SKM-1 (cell line): ENCODE results near the gene MT1A.

ENCODE experiments used
- DNase-seq: peaks from one replicate; lab custom pipeline; 2025; ENCODE audit not compliant: unreplicated experiment; lab: John Stamatoyannopoulos, UW

MT1A gene

GRCh38 chr16:56630134-56630533 is 8.3 kb upstream of the MT1A start:
- DNase-seq, result no peak

DNA sequence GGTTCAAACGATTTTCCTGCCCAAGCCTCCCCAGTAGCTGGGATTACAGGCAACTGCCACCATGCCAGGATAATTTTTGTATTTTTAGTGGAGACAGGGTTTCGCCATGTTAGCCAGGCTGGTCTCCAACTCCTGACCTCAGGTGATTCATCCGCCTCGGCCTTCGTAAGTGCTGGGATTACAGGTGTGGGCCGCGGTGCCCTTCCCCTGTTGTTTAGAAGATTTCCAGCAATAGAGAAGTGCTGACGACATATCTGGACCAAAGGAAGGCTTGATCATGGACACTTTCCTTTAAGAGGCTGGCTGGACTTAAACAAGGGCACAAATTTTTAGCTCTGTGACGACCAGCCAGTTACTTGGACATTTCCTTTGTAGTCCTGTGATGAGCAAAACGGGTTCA is 7.3 kb upstream of the MT1A start:
- DNase-seq, result no peak

GRCh38 chr16:56631832-56632155 is 6.7 kb upstream of the MT1A start:
- DNase-seq, result no peak

DNA sequence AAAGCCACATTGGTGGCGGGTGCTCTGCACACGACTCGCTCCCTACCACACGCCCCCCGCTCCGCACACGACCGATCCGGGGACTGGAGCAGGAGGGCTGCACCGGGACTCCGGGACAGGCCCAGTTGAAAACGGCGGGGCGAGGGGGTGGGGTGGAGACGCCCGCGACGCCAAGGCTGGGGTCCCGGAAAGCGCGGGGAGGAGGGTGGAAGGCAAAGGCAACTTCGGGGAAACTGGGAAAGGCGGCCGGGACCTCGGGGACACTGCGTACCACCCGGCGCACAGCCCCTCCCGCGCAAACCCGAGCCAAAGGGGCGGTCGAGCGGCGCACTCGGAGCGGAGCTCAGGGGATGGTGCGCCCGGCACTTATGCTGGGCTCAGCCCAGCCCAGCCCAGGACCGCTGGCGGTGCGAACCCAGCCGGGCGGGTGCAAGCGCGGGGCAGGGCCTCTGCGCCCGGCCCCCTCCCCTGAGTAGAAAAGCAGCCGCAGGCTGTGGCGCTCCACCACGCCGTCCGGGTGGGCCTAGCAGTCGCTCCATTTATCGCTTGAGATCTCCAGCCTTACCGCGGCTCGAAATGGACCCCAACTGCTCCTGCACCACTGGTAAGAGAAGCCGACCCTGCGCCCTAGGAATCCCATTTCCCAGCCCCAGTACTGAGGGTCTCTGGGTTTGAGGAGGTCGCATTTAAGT is 6.2 kb upstream of the MT1A start, which contains the start of gene MT1M:
Gene MT1M (plus strand): TSS at position 504 of the 692 bp plus-strand sequence. CDS start 73 bp downstream, at position 577.
- no peak for DNase-seq

GRCh38 chr16:56632848-56633365 is 5.6 kb upstream of the MT1A start:
- DNase-seq, result no peak

DNA sequence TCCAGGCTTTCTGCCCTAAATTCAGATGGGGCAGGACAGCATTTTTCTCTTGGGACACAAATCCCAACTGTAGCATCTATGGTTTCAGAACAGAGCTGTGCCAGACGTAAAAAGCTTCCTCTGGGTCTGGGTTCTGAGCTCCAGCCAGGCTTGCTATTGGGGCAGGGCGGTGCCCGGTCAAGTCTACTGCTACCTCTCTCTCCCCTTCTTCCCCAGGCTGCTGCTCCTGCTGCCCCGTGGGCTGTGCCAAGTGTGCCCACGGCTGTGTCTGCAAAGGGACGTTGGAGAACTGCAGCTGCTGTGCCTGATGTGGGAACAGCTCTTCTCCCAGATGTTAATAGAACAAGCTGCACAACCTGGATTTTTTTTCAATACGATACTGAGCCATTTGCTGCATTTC is 4.9 kb upstream of the MT1A start:
- no peak for DNase-seq

GRCh38 chr16:56634715-56635440 is 3.6 kb upstream of the MT1A start:
- no peak for DNase-seq

GRCh38 chr16:56635441-56635967 is 3.0 kb upstream of the MT1A start:
- DNase-seq, result no peak

DNA sequence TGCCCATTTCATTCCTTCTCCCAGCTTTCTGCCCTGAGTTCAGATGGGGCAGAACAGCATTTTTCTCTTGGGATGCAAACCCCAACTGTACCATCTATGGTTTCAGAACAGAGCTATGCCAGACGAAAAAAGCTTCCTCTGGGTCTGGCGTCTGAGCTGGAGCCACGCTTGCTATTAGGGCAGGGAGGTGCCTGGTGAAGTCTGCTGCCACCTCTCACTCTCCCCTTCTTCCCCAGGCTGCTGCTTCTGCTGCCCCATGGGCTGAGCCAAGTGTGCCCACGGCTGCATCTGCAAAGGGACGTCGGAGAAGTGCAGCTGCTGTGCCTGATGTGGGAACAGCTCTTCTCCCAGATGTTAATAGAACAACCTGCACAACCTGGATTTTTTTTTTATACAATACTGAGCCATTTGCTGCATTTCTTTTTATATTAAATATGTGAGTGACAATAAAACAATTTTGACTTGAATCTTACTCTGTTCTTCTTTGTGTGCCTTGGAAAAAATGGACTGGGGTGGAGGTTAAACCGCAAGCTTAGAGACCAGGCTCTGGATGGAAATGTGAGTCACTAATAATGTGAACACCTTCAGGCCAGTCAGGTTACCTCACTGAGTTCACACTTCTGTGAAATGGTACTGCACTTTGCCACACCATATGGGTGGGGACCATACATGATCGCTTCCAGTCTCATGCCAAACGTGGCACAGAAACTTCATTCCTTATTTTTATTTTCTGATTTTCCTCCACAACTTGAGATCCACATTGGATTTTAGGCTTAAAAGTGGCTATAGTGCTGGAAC is 1.7 kb upstream of the MT1A start:
- DNase-seq, result no peak

- no peak for DNase-seq
These were observed 579 bp downstream of the MT1A start for GRCh38 chr16:56639045-56639444.

- no peak for DNase-seq
These were observed 1.6 kb downstream of the MT1A start for GRCh38 chr16:56640076-56640475.

- DNase-seq, result no peak
These were observed 2.7 kb downstream of the MT1A start for GRCh38 chr16:56641166-56641565.

DNA sequence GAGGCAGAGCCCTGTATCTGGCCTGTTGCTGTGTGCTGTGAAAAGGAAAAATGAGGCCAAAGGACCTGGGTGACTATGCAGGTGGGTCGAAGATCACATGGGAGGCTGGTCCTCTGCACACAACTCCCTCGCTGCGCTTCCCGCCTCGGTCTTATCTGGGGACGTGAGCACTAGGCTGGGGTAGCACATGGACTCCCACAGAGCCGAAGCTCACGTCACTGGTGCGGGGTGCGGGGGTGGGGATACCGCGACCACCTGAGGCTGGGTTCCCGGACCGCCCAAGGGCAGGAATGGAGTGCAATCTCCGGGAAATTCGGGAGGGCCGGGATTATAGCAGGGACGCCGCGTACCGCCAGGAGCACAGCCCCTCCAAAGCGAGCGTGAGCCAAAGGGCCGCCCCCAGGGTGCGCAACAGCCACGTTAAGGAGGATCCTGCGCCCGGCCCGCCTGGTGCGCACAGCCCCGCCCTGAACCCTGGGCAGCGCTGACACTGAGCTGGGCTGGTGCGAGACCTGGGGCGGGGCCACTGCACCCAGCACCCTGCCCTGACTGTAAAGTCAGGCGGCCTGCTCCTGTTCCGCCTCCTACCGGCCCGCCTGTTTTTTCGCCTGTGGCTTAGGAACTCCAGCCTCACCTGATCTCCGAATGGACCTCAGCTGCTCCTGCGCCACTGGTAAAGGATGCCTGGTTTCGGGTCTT is 4.8 kb downstream of the MT1A start:
- DNase-seq, result no peak

GRCh38 chr16:56643833-56644232 is 5.4 kb downstream of the MT1A start:
- DNase-seq, result no peak

DNA sequence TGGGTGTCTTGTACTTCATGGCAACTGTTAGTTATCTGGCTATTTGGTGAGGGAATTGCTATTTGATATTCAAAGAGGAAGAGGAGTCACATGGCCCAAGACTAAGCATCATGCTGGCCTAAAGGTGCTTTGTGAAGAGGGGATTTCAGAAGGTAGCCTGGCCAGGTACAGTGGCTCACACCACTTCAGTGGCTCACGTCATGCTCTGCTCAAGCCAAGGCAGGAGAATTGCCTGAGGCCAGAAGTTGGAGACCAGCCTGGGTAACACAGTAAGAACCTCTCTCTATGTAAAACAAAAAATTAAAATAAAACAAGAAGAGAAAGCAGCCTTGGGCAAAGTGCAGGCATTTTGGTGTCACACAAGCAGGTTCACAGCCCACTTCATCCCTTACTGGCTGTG is 6.8 kb downstream of the MT1A start:
- no peak for DNase-seq

DNA sequence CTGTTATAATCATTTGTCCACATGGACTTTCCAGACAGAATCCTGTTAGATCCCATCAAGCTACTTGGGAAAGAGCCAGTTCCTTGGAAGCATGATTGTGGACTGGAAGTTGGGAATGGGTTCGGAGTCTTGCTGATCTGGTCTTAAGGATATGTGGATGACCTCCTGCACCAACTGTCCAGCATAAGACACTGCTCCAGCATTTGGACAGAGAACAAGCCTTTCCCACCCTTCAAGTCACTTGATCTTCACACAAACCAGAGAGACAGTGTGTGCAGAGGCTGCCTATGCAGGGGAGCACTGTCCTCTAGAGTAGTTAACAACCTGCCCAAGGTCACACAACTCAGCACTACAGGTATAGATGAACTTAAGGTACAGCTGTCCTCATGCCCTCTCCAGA is 7.4 kb downstream of the MT1A start:
- no peak for DNase-seq

- DNase-seq, result no peak
These were observed 9.4 kb downstream of the MT1A start for GRCh38 chr16:56647641-56648431.

DNA sequence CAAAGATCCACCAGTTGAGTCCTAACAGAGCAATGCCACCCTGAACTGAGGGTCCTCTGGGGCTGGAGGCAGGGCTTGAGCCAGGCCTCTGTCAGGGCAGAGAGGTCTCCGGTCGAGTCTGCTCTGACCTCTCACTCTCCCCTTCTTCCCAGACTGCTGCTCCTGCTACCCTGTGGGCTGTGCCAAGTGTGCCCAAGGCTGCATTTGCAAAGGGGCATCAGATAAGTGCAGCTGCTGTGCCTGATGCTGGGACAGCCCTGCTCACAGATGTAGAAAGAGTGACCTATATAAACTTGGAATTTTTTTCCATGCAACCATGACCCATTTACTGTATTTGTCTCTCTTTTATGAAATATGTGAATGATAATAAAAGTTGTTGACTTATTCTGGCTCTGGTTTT is 10.8 kb downstream of the MT1A start:
- no peak for DNase-seq

DNA sequence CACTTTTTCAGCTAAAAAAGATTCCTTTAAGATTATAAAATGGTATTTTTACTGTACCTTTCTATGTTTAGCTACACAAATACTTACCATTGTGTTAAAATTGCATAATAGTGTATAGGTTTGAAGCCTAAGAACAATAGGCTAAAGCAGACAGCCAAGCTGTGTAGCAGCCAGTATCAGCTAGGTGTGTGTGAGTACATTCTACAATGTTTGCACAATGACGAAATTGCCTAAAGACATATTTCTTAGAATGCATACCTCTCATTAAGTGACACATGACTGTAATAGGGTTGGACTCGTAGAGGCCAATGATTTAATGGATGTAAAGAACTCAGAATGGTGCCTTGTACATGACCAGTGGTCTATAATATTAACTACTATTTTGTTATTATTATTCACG is 11.4 kb downstream of the MT1A start:
- DNase-seq, result no peak

DNA sequence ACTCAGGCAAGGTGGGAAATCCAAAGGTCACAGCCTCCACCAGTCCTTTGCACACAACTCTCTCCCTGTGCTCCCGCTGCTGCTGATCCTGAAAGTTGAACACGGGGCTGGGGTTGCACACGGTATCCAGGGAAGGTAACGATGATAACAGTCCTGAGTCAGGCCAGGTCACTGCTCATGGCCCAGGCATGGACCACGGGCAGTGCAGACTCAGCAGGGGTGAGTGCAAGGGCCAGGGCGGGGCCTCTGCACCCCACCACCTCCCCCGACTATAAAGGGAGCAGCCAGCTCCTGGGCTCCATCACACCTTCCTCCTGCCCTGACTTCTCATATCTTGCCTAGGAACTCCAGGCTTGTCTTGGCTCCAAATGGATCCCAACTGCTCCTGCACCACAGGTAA is 13.1 kb downstream of the MT1A start, which contains the start of gene MT1B:
Gene MT1B (plus strand): TSS at position 301 of the 400 bp plus-strand sequence. CDS start 68 bp downstream, at position 369.
- no peak for DNase-seq
